ENCODE data around the gene LSS.
"Not testable (repeated sequence)": the region's sequence is repeated elsewhere in the genome, so short reads cannot be mapped to it uniquely, and the experiment has no call there.

Gene LSS

GRCh38 chr21:46183910-46184624 lies 44.5 kb downstream of the LSS start, which contains the start of gene SPATC1L:
Gene SPATC1L, minus strand, starts transcription at chr21:46184459. Its CDS starts 1,643 bp downstream, at chr21:46182816.
- Histone ChIP-seq H2BK15ac (ENCODE audit: low read depth, poor library complexity, severe bottlenecking) (no peak within 1 kb of the TSS), H2BK12ac (ENCODE audit: low read length in 2 of 2) (peak within 1 kb of the TSS; percentile 3 to 89), H3K23ac (ENCODE audit: low read length in 2 of 2) (peak within 1 kb of the TSS in 1 of 2 experiments; percentile 95), H3K18ac (ENCODE audit: low read depth in 1 of 2, low read length in 2 of 2) (peak within 1 kb of the TSS; percentile 82 to 98), H2BK5ac (ENCODE audit: low read depth, low read length, poor library complexity, severe bottlenecking) (no peak within 1 kb of the TSS), H2BK120ac (ENCODE audit: low read depth, low read length) (peak within 1 kb of the TSS; percentile 42), H3K4me1 (ENCODE audit: control insufficient read depth, insufficient read depth, low read depth, low read length) (peaks cover 16% of the 10 kb centered on the region), H3K9ac (ENCODE audit: low read length) (peak within 1 kb of the TSS; percentile 89), H3K9me3 (ENCODE audit: control insufficient read depth, low read length) (no peaks in the 10 kb centered on the region), H3K79me1 (replicated peaks; ENCODE audit: low read length, poor library complexity, severe bottlenecking) (peaks cover 19% of the 10 kb centered on the region), H2AK5ac (ENCODE audit: low read length, severe bottlenecking) (no peak within 1 kb of the TSS), H3K36me3 (ENCODE audit: control insufficient read depth in 1 of 2, insufficient read depth in 2 of 2, low read depth in 1 of 2, low read length in 2 of 2) (peaks cover 18 to 30% of the 10 kb centered on the region in 2 experiments), H4K91ac (ENCODE audit: low read length) (peak within 1 kb of the TSS; percentile 84), H2AFZ (ENCODE audit: low read depth, low read length) (peak within 1 kb of the TSS; percentile 93), H3K27me3 (ENCODE audit: control insufficient read depth in 1 of 2, insufficient read depth in 1 of 2, low read length in 2 of 2) (no peaks in the 10 kb centered on the region), H3K4me2 (ENCODE audit: low read length, poor library complexity, severe bottlenecking) (peak within 1 kb of the TSS; percentile 98), H3K27ac (ENCODE audit: low read length, poor library complexity, severe bottlenecking) (peak within 1 kb of the TSS; percentile 83), H3K4me3 (ENCODE audit: insufficient read depth in 1 of 2, low read depth in 1 of 2, low read length in 2 of 2) (peak within 1 kb of the TSS; percentile 79 to 94), H4K8ac (ENCODE audit: low read length) (peak within 1 kb of the TSS; percentile 87), H3K14ac (ENCODE audit: low read length in 2 of 2) (peak within 1 kb of the TSS in 1 of 2 experiments; percentile 100), H3K4ac (ENCODE audit: low read depth in 1 of 2, low read length in 2 of 2) (peak within 1 kb of the TSS; percentile 9 to 94)
- WGBS, result 1% methylated on average over 15 of the region's 24 CpGs
- DNase-seq, result peak; percentile 86

DNA sequence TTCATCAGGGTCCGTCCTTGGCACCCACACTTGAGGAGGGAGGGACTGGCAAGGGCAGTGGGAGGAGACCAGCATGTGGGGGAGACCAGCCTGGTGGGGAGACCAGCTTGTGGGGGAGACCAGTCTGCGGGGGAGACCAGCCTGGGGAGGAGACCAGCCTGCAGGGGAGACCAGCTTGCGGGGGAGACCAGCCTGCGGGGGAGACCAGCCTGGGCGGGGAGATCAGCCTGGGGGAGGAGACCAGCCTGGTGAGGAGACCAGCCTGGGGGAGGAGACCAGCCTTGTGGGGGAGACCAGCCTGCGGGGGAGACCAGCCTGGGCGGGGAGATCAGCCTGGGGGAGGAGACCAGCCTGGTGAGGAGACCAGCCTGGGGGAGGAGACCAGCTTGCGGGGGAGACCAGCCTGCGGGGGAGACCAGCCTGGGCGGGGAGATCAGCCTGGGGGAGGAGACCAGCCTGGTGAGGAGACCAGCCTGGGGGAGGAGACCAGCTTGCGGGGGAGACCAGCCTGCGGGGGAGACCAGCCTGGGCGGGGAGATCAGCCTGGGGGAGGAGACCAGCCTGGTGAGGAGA lies 45.2 kb downstream of the LSS start:
- H3K36me3 ChIP-seq (ENCODE audit: control insufficient read depth in 1 of 2, insufficient read depth in 2 of 2, low read depth in 1 of 2, low read length in 2 of 2), result peaks cover 11 to 30% of the 10 kb centered on the region in 2 experiments
- not testable (repeated sequence) for H2AK5ac ChIP-seq (ENCODE audit: low read length, severe bottlenecking); H2BK120ac ChIP-seq (ENCODE audit: low read depth, low read length); H2BK15ac ChIP-seq (ENCODE audit: low read depth, poor library complexity, severe bottlenecking); DNase-seq; H3K23ac ChIP-seq (ENCODE audit: low read length in 2 of 2); H3K27ac ChIP-seq (ENCODE audit: low read length, poor library complexity, severe bottlenecking); H3K9me3 ChIP-seq (ENCODE audit: control insufficient read depth, low read length); H3K27me3 ChIP-seq (ENCODE audit: control insufficient read depth in 1 of 2, insufficient read depth in 1 of 2, low read length in 2 of 2); H2BK5ac ChIP-seq (ENCODE audit: low read depth, low read length, poor library complexity, severe bottlenecking)
- H3K9ac ChIP-seq (ENCODE audit: low read length), result peak overlapping the region; percentile 89
- peak overlapping the region; percentile 48 for H4K91ac ChIP-seq (ENCODE audit: low read length)
- WGBS, result 100% methylated on average over 1 of the region's 13 CpGs
- H2AFZ ChIP-seq (ENCODE audit: low read depth, low read length), result peak overlapping the region; percentile 30
- H3K4me1 ChIP-seq (ENCODE audit: control insufficient read depth, insufficient read depth, low read depth, low read length), result peaks cover 11% of the 10 kb centered on the region
- H3K14ac ChIP-seq (ENCODE audit: low read length in 2 of 2), result peak overlapping the region in 1 of 2 experiments; percentile 89
- H3K4me2 ChIP-seq (ENCODE audit: low read length, poor library complexity, severe bottlenecking), result peak overlapping the region; percentile 98
- peak overlapping the region in 1 of 2 experiments; percentile 94 for H3K4me3 ChIP-seq (ENCODE audit: insufficient read depth in 1 of 2, low read depth in 1 of 2, low read length in 2 of 2)
- peak overlapping the region in 1 of 2 experiments; percentile 73 for H3K4ac ChIP-seq (ENCODE audit: low read depth in 1 of 2, low read length in 2 of 2)
- peaks cover 20% of the 10 kb centered on the region for H3K79me1 ChIP-seq (replicated peaks; ENCODE audit: low read length, poor library complexity, severe bottlenecking)
- peak overlapping the region; percentile 56 for H4K8ac ChIP-seq (ENCODE audit: low read length)
- H3K18ac ChIP-seq (ENCODE audit: low read depth in 1 of 2, low read length in 2 of 2), result peak overlapping the region in 1 of 2 experiments; percentile 75
- peak overlapping the region in 1 of 2 experiments; percentile 89 for H2BK12ac ChIP-seq (ENCODE audit: low read length in 2 of 2)

GRCh38 chr21:46182548-46183336 lies 45.8 kb downstream of the LSS start:
- H3K14ac ChIP-seq (ENCODE audit: low read length in 2 of 2), result peak overlapping the region in 1 of 2 experiments; percentile 89
- H2BK120ac ChIP-seq (ENCODE audit: low read depth, low read length), result no peak overlapping the region
- H4K91ac ChIP-seq (ENCODE audit: low read length), result peak overlapping the region; percentile 48
- peak overlapping the region; percentile 30 for H2AFZ ChIP-seq (ENCODE audit: low read depth, low read length)
- H2BK12ac ChIP-seq (ENCODE audit: low read length in 2 of 2), result peak overlapping the region in 1 of 2 experiments; percentile 89
- peak overlapping the region; percentile 3 to 61 for H3K4me3 ChIP-seq (ENCODE audit: insufficient read depth in 1 of 2, low read depth in 1 of 2, low read length in 2 of 2)
- H3K9me3 ChIP-seq (ENCODE audit: control insufficient read depth, low read length), result no peaks in the 10 kb centered on the region
- no peak overlapping the region for H2BK5ac ChIP-seq (ENCODE audit: low read depth, low read length, poor library complexity, severe bottlenecking)
- peak overlapping the region; percentile 27 to 73 for H3K4ac ChIP-seq (ENCODE audit: low read depth in 1 of 2, low read length in 2 of 2)
- H3K4me2 ChIP-seq (ENCODE audit: low read length, poor library complexity, severe bottlenecking), result no peak overlapping the region
- H3K27me3 ChIP-seq (ENCODE audit: control insufficient read depth in 1 of 2, insufficient read depth in 1 of 2, low read length in 2 of 2), result no peaks in the 10 kb centered on the region
- H3K4me1 ChIP-seq (ENCODE audit: control insufficient read depth, insufficient read depth, low read depth, low read length), result peaks cover 10% of the 10 kb centered on the region
- 94% methylated on average over 44 of the region's 44 CpGs for WGBS
- no peak overlapping the region for H3K23ac ChIP-seq (ENCODE audit: low read length in 2 of 2)
- H3K9ac ChIP-seq (ENCODE audit: low read length), result peak overlapping the region; percentile 67
- no peak overlapping the region for H3K27ac ChIP-seq (ENCODE audit: low read length, poor library complexity, severe bottlenecking)
- peak overlapping the region; percentile 56 for H4K8ac ChIP-seq (ENCODE audit: low read length)
- peak; percentile 27 for DNase-seq
- peak overlapping the region in 1 of 2 experiments; percentile 75 for H3K18ac ChIP-seq (ENCODE audit: low read depth in 1 of 2, low read length in 2 of 2)
- peaks cover 20% of the 10 kb centered on the region for H3K79me1 ChIP-seq (replicated peaks; ENCODE audit: low read length, poor library complexity, severe bottlenecking)
- peaks cover 5 to 30% of the 10 kb centered on the region in 2 experiments for H3K36me3 ChIP-seq (ENCODE audit: control insufficient read depth in 1 of 2, insufficient read depth in 2 of 2, low read depth in 1 of 2, low read length in 2 of 2)
- no peak overlapping the region for H2AK5ac ChIP-seq (ENCODE audit: low read length, severe bottlenecking)
- no peak overlapping the region for H2BK15ac ChIP-seq (ENCODE audit: low read depth, poor library complexity, severe bottlenecking)

All from mesenchymal stem cell (in vitro differentiated cells and primary cell).